Glutamatergic neuron (in vitro differentiated cells): ENCODE data around the gene RAB5A. TPM values are rescaled to one million over a fixed set of nuclear protein-coding genes. Genes with fewer than 3 reads are reported as not detected.

Experiments
- DNase-seq: peaks from one replicate; pipeline ENCODE4 v3.0.0; 2022
- H3K27ac Mint-ChIP-seq: one replicate; pipeline ENCODE4 v1.8.0; 2020; ENCODE audit warnings: mild to moderate bottlenecking, mixed read lengths, inconsistent platforms; ENCODE audit not compliant: unreplicated experiment
- H3K27me3 Mint-ChIP-seq: one replicate; pipeline ENCODE4 v1.8.0; 2020; ENCODE audit warnings: mild to moderate bottlenecking, moderate library complexity, mixed read lengths, inconsistent platforms; ENCODE audit not compliant: unreplicated experiment
- H3K36me3 Mint-ChIP-seq: one replicate; pipeline ENCODE4 v1.8.0; 2020; ENCODE audit warnings: mild to moderate bottlenecking, mixed read lengths, inconsistent platforms; ENCODE audit not compliant: unreplicated experiment
- H3K4me1 Mint-ChIP-seq: one replicate; pipeline ENCODE4 v1.8.0; 2020; ENCODE audit warnings: mild to moderate bottlenecking, low read depth, mixed read lengths, inconsistent platforms; ENCODE audit not compliant: unreplicated experiment
- H3K4me3 Mint-ChIP-seq: one replicate; pipeline ENCODE4 v1.8.0; 2020; ENCODE audit warnings: mild to moderate bottlenecking, mixed read lengths, inconsistent platforms; ENCODE audit not compliant: unreplicated experiment
- H3K9me3 Mint-ChIP-seq: one replicate; pipeline ENCODE4 v1.8.0; 2020; ENCODE audit warnings: mild to moderate bottlenecking, moderate library complexity, mixed read lengths, inconsistent platforms; ENCODE audit not compliant: unreplicated experiment
- total RNA-seq: library from RNA; stranded (reverse); fragmentation: NEBNext Ultra II Directional; extraction: Animal tissue kit (Norgen Biotek cat#: 25700); gene quantifications from one replicate; pipeline ENCODE4 v1.2.1, GENCODE V29; 2021; ENCODE audit not compliant: unreplicated experiment
- TF ChIP-seq, protein P1 (sequence below): fragments of 200-600 bp; sonication (generic); IDR thresholded peaks from one replicate; pipeline ENCODE4 v1.5.0; 2021; ENCODE audit not compliant: partially characterized antibody, unreplicated experiment

Gene RAB5A
- total RNA-seq, 1 donor from 2014 or later, result 81.8 TPM

DNA sequence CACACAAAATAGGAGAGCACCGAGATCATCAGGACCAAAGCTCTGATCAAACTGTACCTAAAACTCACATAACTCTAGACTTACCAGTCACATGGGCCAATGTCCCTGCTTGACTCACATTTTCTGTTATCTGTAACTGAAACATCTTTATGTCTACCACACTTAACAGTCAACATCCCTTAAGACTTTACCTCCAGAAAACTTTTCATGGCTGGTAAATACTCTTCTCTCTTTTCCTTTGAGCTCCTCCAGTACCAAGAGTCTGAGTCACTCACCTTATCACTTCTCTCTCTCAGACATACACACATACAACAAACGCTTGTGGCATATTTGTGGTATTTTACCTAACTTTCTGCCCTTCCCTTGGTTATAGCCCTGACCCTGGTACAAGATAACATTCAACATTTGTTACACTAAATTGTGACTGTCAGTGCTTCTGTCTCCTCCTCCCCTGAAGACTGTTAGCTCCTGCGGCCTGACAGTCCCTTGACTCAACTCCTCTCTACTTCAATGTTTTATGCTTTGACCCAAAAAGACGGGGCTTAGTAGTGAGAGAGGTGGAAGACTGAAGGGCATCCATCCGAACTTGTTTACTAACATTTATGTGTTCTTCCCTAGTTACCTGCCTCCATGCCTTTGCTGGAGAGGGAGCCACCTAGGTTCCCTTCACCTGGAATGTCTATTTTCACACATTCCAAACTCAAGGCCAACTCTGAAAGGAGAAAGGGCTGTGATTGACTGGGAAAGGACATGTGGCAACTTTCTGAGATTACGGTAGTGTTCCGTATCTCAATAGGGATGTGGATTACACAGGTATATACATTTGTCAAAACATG lies 9.2 kb upstream of the RAB5A start:
- H3K9me3 Mint-ChIP-seq, result no peaks in the 10 kb centered on the region
- peaks cover 1% of the 10 kb centered on the region for H3K4me1 Mint-ChIP-seq
- no peak for DNase-seq
- TF ChIP-seq, protein P1, sequence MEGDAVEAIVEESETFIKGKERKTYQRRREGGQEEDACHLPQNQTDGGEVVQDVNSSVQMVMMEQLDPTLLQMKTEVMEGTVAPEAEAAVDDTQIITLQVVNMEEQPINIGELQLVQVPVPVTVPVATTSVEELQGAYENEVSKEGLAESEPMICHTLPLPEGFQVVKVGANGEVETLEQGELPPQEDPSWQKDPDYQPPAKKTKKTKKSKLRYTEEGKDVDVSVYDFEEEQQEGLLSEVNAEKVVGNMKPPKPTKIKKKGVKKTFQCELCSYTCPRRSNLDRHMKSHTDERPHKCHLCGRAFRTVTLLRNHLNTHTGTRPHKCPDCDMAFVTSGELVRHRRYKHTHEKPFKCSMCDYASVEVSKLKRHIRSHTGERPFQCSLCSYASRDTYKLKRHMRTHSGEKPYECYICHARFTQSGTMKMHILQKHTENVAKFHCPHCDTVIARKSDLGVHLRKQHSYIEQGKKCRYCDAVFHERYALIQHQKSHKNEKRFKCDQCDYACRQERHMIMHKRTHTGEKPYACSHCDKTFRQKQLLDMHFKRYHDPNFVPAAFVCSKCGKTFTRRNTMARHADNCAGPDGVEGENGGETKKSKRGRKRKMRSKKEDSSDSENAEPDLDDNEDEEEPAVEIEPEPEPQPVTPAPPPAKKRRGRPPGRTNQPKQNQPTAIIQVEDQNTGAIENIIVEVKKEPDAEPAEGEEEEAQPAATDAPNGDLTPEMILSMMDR, result no peak
- H3K27ac Mint-ChIP-seq, result no peak overlapping the region
- H3K27me3 Mint-ChIP-seq, result peaks cover 1% of the 10 kb centered on the region
- no peaks in the 10 kb centered on the region for H3K36me3 Mint-ChIP-seq
- no peak overlapping the region for H3K4me3 Mint-ChIP-seq

DNA sequence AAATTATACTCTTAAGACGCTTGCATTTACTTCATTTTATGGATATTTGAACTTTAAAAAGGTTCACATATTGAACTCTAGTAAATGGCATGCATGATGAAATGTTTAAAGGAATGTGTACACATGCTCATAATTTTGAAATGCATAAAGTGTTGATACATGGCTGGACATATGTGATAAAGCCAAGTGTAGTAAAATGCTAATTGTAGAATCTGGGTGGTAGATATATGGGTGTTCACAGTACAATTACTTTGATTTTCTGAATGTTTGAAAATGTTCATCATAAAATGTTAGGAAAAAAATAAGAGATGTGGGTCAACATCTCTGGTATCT lies 8.6 kb upstream of the RAB5A start:
- H3K4me3 Mint-ChIP-seq, result no peak overlapping the region
- no peak overlapping the region for H3K27ac Mint-ChIP-seq
- no peaks in the 10 kb centered on the region for H3K9me3 Mint-ChIP-seq
- TF ChIP-seq, protein P1, result no peak
- H3K27me3 Mint-ChIP-seq, result peaks cover 1% of the 10 kb centered on the region
- DNase-seq, result no peak
- no peaks in the 10 kb centered on the region for H3K36me3 Mint-ChIP-seq
- H3K4me1 Mint-ChIP-seq, result peaks cover 1% of the 10 kb centered on the region

DNA sequence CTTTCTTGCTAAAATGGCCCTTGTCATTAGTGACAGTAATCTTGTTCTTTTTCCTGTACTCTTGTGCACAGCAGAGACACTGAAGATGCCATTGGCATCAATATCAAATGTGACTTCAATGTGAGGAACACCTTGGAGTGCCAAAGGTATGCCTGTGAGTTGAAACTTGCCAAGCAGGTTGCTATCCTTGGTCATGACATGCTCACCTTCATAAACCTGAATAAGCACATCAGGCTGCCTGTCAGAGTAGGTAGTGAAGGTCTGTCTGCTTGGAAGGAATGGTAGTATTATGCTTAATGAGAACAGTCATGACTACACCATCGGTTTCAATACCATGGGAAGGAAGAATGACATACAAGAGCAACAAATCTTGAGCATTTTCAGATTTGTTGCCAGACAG lies 6.3 kb upstream of the RAB5A start:
- no peaks in the 10 kb centered on the region for H3K36me3 Mint-ChIP-seq
- TF ChIP-seq, protein P1, result no peak
- H3K9me3 Mint-ChIP-seq, result no peaks in the 10 kb centered on the region
- no peak for DNase-seq
- H3K4me1 Mint-ChIP-seq, result no peaks in the 10 kb centered on the region
- H3K27me3 Mint-ChIP-seq, result peaks cover 1% of the 10 kb centered on the region
- H3K4me3 Mint-ChIP-seq, result no peak overlapping the region
- H3K27ac Mint-ChIP-seq, result no peak overlapping the region

DNA sequence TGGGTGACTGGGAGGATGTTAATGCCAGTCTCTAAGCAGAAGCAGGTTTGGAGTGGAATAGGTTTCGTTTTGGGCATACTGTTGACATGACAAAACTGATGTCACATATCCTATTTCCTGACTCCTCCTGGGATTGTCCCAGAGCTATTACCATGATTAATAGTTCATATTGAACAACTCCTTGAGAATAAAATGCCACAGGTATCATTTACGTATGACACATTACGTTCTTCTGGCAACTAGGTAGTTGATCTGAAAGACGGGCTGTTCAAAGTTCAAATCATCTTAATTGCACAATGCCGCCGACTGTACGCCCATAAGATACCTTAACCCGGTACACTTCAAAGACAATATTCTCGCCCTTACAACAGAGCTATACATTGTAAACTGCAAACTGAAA lies 1.4 kb upstream of the RAB5A start:
- peak overlapping the region; percentile 31 for H3K27ac Mint-ChIP-seq
- H3K36me3 Mint-ChIP-seq, result no peaks in the 10 kb centered on the region
- H3K4me1 Mint-ChIP-seq, result peaks cover 13% of the 10 kb centered on the region
- TF ChIP-seq, protein P1, result no peak
- no peak overlapping the region for H3K4me3 Mint-ChIP-seq
- H3K27me3 Mint-ChIP-seq, result peaks cover 4% of the 10 kb centered on the region
- no peak for DNase-seq
- peaks cover 7% of the 10 kb centered on the region for H3K9me3 Mint-ChIP-seq
